HG02763 (cell line): ENCODE data around the gene ITPR1.

Experiments used
- ATAC-seq: cut with Tn5 transposase; IDR thresholded peaks from one replicate; pipeline ENCODE4 v1.9.1; 2021; ENCODE audit warnings: mild to moderate bottlenecking, moderate library complexity; ENCODE audit not compliant: unreplicated experiment

ITPR1 gene

DNA sequence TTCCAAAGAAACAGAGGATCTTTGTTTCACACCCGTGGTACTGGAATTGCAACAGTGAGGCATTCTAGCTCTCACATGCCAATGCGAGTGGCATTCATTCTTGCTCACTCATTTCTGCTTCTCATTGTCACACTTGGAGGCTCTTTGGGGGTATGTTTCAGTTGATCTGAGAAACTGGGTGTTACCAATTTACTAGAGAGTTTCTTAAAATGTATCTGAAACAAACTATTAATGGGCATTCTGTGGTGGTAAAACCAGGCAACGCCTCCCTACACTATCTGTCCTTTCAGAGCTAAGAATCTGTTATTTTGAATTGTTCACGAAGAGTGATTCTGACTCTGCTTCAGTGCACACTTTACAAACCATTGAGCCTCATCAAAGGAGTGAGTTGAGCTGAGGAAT is 345.5 kb downstream of the ITPR1 start:
- peak; percentile 55 for ATAC-seq

DNA sequence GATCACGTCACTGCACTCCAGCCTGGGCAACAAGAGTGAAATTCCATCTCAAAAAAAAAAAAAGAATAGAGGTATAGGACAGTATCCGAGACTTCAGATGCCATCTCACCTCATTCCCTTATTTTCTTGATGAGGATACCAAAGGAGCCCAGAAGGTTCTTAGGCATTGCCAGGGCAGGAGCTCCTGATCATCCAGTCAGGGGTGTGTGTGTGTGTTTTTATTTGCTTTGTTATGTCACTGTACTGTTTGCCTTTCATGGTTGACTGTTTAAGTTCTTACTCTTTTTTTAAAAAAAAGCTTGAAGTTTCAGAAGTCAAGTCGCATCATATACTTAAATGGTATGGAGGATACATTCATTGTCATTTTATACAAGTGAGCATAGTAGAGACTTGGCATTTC is 346.1 kb downstream of the ITPR1 start:
- no peak for ATAC-seq

DNA sequence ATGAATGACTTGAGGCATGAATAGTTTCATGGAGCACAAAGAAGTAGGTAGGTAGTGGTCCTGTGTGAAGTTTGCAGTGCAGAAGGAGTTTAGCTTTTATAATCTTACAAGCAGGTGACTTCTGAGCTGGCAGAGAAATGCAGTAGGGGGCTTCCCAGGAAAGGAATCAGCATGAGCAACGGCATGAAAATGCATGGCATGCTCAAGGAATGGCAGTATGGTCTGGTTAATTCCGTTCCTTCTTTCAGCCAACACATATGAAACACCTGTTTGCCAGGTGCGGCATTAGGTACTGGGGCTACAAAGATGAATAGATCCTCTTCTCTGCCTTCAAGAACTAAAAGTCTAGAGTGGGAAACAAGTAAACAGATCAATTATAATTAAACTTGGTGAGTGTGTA is 348.1 kb downstream of the ITPR1 start:
- no peak for ATAC-seq

DNA sequence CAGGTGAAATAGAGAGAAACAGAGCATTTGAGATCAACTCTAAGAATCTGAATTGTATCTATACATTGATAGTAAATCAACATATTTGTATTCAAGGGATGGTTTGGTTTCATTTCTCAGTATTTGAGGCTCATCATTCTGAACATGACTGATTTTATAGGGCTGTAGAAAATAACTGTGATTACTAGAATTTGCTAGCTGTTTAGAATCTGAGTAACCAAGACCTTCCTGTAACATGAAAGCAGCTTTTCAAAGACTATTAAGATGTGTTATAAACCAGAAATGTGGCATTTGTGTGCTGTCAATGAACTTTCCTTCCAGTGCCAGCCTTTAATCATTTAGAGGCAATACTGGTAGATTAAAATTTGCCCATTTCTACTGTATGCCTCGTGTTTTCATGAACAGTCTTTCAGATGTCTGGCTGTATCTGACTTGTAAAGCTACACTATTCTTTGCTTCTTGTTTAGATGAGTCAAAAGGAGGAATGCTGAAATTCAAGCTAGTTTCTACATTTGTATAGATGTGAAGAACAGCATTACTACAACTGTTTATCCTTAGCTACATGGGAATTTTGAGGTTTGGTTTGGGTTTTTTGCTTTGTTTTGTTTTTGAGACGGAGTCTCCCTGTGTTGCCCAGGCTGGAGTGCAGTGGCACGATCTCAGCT is 348.8 kb downstream of the ITPR1 start:
- no peak for ATAC-seq

DNA sequence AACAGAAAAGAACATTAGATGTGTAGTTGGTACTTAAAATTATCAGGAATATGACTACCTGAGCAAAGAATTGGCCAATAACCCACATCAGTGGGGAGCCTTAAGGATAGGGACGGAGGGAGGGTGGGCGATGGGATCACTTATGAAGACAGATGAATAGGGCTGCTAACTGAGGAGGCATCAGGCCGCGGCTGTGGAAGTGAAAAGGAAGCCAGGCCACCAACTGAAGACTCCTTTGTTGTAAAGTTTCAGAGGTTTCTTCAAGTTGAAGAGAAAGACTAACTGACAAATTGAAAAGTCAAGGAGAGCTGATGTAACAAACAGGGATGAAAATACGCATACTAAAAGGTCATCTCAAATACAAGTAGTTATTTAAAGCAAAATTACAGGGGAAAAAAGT is 350.5 kb downstream of the ITPR1 start:
- ATAC-seq: no peak

DNA sequence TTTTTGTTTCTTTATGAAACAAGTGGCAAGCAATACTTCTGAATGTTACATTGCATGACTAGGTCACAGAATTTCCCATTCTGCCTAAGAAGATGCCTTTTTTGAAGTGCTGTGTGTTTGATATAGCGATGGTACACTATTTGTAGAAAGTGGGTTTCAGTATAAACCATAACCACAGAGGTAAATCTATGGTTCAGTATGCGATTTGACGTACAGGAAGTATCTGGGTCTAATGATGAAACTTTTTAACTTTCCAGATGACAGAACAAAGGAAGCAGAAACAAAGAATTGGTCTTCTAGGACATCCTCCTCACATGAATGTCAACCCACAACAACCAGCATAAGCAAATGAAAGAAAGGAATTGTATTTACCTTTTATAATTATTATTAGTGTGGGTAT is 352.7 kb downstream of the ITPR1 start:
- ATAC-seq: peak; percentile 70

DNA sequence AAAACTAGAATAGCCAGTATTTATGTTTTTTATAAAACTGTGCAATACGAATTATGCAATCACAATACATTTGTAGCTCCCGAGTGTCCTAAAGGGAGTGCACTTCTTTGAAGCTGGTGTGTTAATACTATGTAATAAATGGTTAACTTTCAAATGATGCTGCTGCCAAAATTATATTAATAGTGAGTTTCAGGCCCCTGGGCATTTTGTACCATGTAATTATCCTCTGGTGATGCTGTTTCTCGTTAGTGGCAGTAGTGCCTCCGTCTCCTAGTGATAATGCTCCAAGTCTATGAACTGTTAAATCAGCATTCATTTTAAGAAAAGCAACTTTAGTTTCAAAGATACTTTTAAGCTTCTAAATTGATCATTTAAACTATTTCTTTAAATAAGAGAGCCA is 353.4 kb downstream of the ITPR1 start:
- ATAC-seq: no peak

DNA sequence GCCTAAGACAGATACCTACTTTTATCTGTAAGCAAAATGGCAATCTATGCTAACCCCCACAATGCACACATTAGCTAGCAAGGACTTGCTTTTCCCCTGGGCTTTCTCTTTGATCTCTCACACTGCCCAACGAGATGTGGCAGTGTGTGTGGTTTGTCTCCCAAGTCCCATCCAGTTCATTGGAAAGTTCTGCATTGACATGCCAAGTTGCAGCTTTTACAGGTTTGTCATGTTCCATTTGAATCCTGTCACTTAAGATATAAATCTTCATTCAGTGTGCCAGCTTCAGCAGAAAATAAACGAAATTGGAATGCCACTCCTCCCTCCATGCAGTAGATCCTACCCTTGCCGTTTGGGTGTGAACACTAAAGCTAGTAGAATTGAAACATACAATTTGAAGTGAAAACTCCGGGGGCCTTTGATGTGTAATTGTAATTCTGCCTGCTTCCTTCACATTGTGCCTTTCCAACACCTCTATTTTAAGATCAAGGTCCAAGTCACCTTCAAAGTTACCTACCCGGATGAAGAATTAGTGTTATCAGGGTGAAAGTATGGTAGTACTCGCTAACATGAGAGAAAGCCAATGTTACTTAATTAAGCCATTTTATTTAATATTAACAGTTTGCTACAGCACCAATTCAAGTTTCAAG is 355.2 kb downstream of the ITPR1 start:
- no peak for ATAC-seq

DNA sequence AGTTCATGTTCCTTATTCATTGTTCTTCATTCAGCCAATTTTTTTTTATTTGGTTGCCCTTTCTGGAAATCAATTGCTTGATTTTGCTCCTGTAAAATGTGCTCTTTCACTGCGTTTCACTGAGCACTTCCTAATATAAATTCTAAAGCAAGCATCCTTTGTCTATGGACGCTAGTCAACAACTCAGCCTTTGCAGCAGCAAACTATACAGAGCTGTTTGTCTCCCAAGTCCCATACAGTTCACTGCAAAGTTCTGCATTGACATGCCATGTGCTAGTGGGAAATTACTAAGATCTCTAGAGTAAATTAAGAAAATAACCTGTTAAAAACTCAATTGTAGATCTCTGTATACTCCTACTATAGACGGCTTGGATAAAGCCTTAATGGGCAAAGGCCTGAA is 356.0 kb downstream of the ITPR1 start:
- no peak for ATAC-seq

DNA sequence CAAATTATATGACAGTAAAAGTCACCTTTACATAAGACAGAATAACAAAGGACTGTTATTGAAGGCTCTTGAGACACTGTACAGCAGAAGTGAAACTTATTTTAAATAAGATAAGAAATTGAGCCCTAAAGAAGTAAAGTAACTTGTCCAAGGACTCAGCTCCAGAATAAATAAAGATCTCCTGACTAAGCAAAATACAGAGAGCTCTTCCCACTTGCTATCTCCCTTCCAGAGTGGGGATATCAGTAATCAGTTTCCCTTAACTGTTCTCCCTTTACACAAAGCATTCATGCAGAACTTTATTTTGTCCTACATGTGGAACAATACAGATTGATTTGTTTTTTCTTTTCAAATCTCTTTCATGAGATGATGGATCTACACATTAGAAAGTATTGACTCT is 356.6 kb downstream of the ITPR1 start:
- ATAC-seq: no peak

DNA sequence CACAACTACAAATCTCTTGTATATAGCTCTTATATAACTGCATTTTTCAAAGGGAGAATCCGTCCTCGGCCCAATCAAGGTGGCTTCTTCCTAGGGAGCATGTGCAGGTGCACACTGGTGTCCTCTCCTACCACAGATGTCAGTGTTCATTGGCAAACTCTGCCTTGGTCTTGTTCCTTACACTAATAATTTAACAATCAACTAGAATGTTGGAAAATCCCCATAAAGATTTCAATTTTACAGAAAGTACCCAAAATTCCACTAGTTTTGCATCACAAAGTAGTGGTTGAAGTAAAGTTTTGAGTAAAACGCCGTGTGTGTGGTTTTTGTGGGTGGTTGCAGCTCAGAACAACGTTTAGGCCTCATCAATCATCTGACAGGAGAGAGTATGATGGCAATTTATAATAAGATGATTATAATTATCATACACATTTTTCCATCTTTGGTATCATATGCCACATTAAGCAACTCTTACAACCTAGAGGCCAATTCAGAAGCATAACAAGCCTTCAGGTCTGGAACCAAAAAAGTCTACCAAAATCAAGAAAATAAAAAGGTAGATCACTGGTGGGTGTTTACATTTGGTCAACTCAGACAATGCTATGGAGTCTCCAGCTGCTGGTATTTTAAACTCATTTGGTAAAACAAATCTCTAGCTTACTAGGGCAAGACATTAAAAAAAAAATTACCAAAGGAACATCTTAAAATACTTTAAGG is 357.2 kb downstream of the ITPR1 start:
- ATAC-seq: peak; percentile 42

DNA sequence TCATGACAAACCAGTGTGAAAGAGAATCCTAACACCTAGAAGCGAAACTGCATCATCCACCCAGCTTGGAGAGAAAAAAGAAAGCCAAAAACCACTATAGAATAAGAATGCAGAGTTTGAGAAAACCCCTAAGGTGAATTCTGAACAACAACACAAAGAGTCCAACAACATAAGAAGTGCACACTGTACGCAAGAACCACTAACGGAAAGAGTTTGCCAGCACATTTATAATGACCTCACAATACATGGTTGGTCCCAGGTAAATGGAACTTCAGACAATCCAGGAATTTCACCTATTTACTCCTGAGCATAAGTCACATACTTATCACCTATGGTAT is 357.7 kb downstream of the ITPR1 start:
- ATAC-seq: peak; percentile 39

DNA sequence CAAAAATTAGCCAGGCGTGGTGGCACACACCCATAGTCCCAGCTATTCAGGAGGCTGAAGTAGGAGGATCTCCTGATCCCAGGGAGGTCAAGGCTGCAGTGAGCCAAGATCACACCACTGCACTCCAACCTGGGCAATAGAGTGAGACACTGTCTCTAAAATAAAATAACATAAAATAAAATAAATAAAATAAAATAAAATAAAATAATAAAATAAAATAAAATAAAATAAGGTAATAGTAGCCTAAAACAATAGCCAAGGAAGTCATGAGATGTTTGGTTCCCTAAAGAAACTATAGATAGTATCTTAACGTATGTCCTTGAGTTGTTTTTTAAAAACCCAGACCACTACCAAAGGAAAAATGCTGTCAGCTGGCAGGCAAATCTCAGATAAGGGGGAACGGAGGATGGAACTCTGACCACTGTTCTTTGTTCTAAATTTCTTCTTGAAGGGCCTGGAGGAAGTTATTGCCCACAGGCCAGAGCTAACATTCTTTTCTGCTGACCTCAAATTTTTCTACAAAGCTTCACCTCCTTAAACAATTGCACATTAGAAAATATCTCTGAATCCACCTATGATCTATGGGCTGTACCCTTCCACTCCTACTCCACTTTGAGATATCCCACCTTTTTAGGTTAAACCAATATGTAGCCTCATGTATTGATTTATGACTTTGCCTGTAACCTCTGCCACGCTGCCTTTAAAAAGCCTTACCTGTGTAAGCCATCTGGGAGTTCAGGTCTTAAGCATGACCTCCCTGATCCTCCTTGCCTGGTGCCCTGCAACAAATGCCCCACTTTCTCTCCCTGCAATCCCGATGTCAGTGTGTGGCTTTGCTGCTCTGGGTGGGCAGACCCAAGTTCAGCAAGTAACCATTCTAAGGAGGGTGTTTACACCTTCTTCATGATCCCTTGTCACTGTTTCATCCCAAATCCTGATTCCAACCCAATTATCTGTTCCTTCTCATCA is 359.9 kb downstream of the ITPR1 start:
- ATAC-seq: no peak

DNA sequence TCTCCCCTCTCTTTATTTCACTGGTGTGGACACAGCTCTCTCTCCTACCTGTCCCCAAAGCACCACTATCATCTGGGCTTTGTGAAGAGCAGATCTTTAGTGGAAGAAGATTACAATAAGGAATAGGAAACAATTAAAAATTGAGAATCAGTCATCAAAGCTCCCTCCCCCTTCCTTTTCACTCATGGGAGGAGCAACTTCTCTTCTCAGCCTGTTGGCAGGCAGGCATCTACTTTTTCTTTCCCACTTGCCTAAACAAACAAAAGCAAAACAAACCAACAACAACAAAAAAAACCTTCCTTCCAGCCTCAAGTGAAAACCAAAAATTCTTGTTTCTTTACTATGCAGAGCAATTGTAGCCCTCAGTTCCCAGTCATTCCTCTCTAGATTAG is 360.6 kb downstream of the ITPR1 start:
- no peak for ATAC-seq

DNA sequence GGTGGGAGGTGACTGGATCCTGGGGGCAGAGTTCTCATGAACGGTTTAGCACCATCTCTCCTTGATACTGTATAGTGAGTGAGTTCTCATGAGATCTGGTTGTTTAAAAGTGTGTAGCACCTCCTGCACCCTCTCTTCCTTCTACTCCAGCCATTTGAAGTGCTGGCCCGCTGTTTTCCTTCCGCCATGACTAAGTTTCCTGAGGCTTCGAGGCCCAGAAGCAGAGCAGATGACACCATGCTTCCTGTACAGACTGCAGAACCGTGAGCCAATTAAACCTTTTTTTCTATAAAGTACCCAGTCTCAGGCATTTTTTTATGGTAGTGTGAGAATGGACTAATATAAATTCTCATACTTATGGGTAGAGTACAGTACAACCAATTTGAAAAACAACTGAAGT is 362.5 kb downstream of the ITPR1 start:
- ATAC-seq: no peak

DNA sequence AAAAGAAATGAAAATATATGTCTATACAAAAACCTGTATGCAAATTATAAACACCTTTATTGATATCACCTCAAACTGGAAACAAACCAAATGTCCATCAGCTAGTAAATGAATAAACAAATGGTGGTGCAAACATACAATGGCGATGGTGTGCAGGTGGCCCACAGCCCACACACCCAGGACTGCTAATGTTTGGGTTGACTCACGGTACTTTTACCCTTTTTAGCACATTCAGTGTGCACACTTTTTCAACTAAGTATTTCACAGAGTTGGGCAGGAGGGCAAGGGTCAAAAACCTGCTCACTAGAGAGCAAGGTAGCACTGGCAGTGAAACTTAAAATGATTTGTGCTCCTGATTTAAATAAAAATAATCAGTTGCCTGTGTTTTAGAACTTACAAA is 363.0 kb downstream of the ITPR1 start:
- ATAC-seq: no peak

DNA sequence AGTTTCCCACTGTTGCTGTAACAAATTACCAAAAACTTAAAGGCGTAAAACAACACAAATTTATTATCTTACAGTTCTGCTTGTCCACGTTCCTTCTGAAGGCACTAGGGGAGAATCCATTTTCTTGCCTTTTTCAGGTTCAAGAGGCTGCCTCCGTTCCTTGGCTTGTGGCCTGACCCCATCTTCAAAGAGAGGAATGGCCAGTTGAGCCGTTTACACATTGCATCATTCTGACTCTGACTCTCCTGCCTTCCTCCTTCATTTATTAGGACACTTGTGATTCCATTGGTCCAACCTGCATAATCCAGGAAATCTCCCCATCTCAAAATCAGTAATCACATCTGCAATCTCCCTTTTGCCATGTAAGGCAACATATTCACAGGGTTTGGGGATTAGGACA is 363.4 kb downstream of the ITPR1 start:
- ATAC-seq: no peak

DNA sequence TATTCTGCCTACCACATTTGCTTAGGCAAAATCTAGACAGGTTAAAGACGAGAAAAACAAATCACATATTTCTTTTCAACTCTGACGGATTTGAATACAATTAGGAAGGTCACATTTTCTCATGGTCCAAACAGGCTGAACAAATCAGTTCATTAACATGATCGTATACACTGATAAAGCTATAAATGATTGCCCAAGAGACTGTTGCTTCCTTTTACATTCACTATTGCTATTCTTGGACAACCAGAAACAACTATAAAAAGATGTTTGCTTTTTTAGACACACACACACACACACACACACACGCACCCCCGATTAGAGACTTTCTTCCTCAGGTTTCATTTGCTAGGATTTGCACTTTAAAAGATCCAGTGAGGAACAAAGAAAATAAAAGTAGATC is 363.8 kb downstream of the ITPR1 start:
- no peak for ATAC-seq

DNA sequence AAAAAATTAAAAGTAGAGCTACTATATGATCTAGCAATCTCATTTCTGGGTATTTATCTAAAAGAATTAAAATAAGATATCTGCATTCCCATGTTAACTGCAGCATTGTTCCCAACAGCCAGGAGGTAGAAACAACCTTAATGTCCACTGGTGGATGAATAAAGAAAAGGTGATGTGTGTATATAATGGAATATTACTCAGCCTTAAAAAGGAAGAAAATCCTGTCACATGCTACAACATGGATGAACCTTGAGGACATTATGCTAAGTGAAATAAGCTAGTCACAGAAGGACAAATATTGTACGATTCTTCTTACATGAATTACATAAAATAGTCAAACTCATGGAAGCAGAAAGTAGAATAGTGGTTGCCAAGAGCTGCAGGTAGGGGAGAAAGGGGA is 366.6 kb downstream of the ITPR1 start:
- ATAC-seq: no peak

DNA sequence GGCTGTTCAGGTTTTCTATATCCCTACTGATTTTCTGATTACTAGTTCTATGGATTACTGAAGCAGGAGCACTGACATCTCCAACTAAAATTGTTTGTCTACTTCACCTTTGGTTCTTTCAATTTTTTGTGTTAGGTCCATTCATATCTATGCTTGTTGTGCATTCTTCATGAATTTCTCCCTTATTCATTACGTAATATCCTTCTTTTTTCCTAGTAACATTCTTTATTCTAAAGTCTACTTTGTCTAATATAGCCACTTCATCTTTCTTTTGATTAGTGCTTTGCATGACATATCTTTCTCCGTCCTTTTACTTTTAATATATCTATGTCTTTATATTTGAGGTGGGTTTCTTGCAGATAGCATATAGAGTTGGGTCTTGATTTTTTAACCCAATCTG is 369.8 kb downstream of the ITPR1 start:
- ATAC-seq: no peak

DNA sequence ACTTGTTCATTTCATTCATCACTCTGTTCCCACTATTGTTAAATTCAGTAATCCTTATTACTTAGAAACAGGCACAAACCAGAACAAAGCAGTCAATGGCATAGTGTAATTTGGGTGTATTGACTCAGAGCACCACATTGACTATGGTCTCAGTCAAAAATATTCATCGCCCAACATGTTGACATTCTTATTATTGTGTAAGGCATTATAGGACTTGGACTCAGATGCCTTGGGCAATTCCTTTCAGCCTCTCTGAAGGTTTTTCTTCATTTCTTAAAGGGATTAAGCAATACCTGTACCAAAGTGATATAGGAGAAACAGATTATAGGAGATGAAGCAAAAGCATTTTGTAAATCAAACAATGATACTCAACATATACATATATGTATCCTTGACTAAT is 371.4 kb downstream of the ITPR1 start:
- no peak for ATAC-seq
